Measurements from ENCODE around the gene TMEM35A.
"Not testable (repeated sequence)": the region's sequence is repeated elsewhere in the genome, so short reads cannot be mapped to it uniquely, and the experiment has no call there.

The TMEM35A gene, protein sequence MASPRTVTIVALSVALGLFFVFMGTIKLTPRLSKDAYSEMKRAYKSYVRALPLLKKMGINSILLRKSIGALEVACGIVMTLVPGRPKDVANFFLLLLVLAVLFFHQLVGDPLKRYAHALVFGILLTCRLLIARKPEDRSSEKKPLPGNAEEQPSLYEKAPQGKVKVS

GRCh38 chrX:101078716-101079598, at the start of gene TMEM35A:
Gene TMEM35A (plus strand): TSS chrX:101078879. CDS start chrX:101079003, 124 bp downstream.
- DNase-seq (ENCODE audit: low read depth): no peak

GRCh38 chrX:101029665-101030064, 49.0 kb upstream of the TMEM35A start:
- no peak for DNase-seq (ENCODE audit: low read depth)

DNA sequence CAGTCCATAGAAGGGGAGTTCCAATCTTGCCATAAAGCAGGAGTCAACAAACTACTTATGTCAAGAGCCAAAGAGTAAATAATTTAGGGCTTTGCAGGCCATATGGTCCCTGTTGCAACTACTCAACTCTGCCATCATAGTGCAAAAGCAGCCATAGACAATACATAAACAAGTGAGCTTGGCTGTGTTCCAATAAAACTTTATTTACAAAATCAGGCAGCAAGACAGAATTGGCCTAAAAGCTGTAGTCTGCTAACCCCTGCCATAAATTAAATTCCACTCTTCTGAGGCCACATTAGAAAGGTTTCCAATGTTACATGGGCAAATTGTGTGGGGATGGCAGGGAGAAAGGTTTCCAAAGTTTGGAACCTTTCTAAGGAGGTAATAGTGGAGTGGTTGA, 41.4 kb upstream of the TMEM35A start:
- no peak for DNase-seq (ENCODE audit: low read depth)

GRCh38 chrX:101040197-101040596, 38.5 kb upstream of the TMEM35A start:
- no peak for DNase-seq (ENCODE audit: low read depth)

DNA sequence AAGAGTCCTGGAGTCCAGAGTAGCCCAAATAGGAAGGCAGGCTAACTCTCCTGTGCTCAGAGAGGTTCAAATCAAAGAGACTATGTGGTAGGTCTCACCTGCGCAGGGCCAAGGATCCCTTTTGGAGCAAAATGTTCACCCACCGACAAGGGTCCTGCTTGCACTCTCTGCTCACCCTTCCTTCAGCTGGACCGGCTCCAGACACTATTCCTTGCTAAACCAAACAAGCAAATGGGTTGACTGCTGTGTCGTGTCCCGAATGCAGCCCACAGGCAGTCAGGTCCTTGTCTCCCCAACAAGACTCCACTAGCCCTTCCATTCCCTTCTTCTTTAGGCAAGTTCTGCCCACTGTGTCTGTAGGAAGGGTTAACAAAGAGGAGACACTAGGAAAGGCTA, 27.5 kb upstream of the TMEM35A start:
- DNase-seq (ENCODE audit: low read depth): no peak

DNA sequence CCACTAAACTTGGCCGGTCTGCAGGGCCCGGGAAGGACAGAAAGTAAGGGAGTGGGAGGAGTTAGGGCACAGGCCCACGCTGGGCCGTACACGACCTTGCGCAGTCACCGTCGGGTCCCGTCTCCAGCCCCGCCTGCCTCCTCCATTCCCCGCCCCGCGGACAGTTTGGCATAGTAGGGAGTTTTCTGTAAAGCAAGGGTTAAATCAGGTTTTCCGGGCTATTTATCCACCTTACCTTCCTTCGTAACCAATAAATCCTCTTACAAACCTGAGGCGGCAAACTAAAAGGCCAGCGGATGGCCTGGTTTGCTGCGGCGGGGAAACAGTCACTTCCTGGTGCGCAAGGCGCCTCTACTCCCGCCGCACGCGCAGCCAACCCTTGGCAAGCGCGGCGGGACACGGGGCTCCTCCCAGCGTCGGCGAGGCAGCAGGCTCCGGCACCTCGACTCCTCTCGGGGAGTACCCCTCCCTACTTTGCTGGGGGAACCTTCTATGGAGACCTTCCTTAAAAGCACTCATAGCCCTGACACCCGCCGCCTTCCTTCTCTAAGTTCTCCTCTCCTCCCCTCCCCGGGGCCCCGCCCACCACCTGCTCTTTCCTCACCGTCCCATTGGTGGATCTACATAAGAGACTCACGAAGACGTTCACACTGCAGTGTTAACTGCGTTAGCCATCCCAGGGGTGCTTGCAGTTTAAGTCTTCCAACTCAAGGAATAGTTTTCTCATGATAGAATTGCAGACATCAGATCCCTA, 27.0 kb upstream of the TMEM35A start, which contains the start of gene TRMT2B:
Gene TRMT2B (minus strand): TSS at position 563 of the 754 bp plus-strand sequence. CDS start 9,822 bp downstream, outside the sequence.
- DNase-seq (ENCODE audit: low read depth): peak; percentile 56

DNA sequence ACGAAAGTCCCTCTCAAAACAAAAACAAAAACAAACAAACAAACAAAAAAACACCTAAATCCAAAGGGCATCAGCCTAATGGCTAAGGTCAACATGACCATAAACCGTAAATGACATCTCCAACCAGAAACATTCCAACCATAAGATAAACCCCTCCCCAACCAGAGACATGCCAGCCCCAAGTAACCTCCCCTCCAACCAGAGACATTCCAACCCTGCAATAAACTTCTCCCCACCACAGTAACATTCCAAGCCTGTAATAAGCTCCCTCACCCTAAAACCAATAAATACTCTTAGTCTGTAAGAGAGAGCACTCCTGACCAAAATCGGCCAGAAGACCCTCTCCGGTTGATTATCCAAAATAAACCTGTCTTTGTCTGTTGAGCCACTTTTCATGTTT, 22.1 kb upstream of the TMEM35A start:
- not testable (repeated sequence) for DNase-seq (ENCODE audit: low read depth)

GRCh38 chrX:101057093-101057714, 21.5 kb upstream of the TMEM35A start:
- DNase-seq (ENCODE audit: low read depth): peak; percentile 61

DNA sequence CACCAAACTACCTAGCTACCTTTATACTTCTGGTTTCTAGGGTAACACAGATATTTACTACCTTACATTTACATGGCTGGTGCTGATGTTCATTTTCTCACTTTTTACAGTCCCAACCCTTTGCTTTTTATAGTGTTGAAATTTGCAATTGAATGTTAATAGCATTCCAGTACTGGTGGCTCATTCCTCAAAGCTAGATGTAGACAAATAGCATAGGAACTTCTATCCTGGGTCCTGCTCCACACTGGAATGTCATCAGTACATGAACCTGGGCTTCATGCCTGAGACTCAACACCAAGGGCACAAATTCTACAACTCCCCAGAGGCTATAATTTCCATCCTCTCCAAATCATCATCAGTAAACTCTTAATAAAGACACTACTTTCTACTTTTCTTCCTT, 16.5 kb upstream of the TMEM35A start:
- DNase-seq (ENCODE audit: low read depth): no peak

- DNase-seq (ENCODE audit: low read depth): no peak
These were observed 7.1 kb upstream of the TMEM35A start for GRCh38 chrX:101071582-101071981.

DNA sequence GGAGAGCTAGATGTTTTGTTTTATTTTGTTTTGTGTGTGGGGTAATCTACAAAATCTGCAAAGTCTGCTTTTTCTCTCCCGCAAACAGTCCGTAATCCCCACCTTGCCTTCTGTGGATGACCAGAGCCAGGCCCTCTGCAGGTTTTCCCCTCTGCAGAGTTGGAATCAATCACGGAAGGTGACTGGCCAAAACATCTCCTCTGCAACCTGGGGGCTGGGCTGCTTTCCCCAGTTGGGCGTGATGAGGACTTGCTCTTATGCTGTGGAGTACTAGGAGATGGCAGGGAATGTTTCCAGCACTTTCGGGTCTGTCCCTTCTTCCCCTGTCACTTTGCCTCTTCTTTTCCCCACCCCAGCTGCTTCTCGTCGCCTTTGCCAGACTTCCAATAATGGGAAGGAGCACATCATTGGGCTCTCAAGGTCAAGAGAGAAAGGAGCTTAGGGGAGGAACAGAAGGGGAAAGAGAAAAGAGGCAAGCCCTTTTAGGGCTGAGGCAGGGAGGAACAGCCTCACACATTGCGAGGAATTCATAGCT, 1.1 kb downstream of the TMEM35A start:
- DNase-seq (ENCODE audit: low read depth): no peak

- no peak for DNase-seq (ENCODE audit: low read depth)
These were observed 1.8 kb downstream of the TMEM35A start for GRCh38 chrX:101080326-101081124.

DNA sequence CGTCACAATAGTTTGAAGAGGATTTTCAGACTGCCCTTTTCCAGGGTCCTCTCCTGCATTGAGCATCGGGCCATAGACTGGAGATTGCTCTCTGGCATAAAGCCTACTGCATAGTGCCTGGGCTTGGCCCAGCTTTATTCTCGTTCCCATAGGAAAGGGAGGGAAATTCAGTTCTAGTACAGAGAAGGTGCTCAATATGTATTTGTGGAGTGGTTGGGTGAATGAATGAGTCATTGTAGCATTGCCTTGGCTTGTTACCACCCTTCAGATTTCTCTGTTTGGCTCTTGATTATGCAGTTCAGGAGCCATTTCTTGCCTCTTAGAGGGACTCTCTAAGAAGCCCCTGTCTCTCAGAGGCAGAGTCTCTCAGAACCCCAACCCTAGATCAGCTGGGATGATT, 2.6 kb downstream of the TMEM35A start:
- no peak for DNase-seq (ENCODE audit: low read depth)

DNA sequence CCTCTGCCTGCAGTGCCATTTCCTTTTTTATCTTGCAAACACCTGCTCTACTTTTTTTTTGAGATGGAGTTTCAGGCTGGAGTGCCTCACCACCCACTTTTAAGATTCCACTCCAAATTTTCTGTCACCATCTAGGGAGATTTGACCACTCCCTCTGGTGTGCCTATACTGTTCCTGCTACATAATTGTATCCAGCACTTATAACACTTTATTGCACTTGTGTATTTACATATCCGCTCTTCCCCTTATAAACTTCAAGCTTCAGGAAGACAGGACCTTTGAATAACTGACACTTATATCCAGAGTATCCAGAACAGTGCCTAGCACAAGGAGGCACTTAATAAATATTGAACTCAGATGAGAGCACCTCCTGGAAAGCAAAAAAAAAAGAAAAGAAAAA, 13.1 kb downstream of the TMEM35A start:
- no peak for DNase-seq (ENCODE audit: low read depth)

DNA sequence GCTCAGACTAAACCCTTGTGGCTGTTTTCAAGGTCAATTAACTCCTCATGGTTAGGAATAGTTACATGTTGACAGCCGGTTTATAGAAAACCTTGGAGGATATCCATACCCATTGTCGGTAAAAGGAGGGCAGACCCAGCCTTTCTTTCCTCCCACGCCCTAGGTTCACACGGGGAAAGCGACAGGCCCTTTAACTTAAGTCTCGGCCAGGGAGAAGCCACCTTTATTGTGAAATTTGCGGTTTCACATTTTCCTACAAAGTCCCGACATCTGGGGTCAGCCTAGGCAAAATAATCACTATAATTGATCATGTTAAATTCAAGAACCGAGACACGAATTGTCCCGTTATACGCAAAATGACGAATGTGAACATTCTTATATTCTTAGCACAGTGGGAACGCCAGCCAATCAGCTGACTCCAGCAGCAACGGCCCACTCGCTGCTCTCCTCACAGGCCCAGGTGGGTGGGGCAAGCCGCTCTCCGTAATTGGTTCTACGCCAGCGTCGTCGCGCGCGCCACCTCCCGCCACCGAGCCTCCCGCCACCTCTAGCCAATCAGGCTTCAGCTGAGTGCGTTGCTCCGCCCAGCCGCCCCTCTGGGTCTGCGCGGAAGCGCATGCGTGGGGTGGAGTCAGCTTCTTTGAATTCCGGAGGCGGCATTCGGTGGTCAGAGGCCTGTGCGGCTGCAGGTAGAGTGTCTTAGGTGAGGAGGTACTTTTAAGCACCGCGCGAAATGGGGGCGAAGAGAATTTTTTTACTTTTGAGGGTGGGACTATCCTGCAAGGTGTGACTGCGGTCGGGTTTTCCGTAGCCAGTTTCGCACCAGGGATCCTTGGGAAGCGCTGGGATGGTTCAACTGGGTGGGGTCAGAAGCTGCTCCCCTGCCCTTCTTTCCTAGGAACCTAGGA, 19.1 kb downstream of the TMEM35A start, which contains the start of gene CENPI:
Gene CENPI (plus strand): TSS at position 659 of the 908 bp plus-strand sequence. CDS start 2,867 bp downstream, outside the sequence.
- DNase-seq (ENCODE audit: low read depth): peak; percentile 65

DNA sequence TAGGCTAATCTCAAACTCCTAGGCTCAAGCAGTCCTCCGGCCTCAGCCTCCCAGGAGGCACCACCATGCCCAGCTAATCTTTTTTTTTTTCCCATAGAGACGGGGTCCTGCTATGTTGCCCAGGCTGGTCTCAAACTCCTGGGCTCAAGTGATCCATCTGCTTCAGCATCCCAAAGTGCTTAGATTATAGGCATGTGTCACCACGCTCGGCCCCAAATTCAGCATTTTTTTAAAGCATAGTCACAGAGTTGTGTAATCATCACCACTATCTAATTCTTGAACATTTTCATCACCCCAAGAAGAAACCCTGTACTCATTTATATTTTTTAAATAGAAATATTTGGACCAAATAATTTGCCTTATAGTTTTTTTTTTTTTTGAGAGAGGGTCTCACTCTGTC, 29.6 kb downstream of the TMEM35A start:
- peak; percentile 41 for DNase-seq (ENCODE audit: low read depth)

GRCh38 chrX:101117701-101118100, 39.0 kb downstream of the TMEM35A start:
- no peak for DNase-seq (ENCODE audit: low read depth)

GRCh38 chrX:101136235-101136634, 57.6 kb downstream of the TMEM35A start:
- no peak for DNase-seq (ENCODE audit: low read depth)

All from HS-5 (cell line).